CD8-positive, alpha-beta memory T cell (primary cell): ENCODE measurements around the gene TMEM31. TPM values are rescaled to one million over a fixed set of nuclear protein-coding genes. Genes with fewer than 3 reads are reported as not detected.

Experiments used
- CTCF ChIA-PET: fragments of 350-600 bp; sonication (Branson Sonifier 250); formaldehyde crosslinking; loops from one replicate; lab custom pipeline; 2021; ENCODE audit warnings: antibody characterized with exemption; lab: Charles Lee
- POLR2A ChIA-PET: fragments of 350-600 bp; sonication (Branson Sonifier 250); formaldehyde crosslinking; loops from one replicate; lab custom pipeline; 2021; ENCODE audit warnings: antibody characterized with exemption; lab: Charles Lee
- DNase-seq, 5 donors: peaks; one replicate each; pipeline versions ENCODE4 v3.0.0 to v3.0.0-alpha.2; 2020 to 2022; ENCODE audit warnings: mixed read lengths in 1 of 5
- H3K27ac ChIP-seq: one replicate; pipeline ENCODE4 v1.7.0; 2013; ENCODE audit warnings: low read depth, mild to moderate bottlenecking, low read length, moderate library complexity
- H3K27me3 ChIP-seq: 2 replicates; pipeline ENCODE4 v1.7.0; 2013; ENCODE audit warnings: low read length, mild to moderate bottlenecking; ENCODE audit not compliant: insufficient read depth, poor library complexity, severe bottlenecking
- H3K36me3 ChIP-seq: 2 replicates; pipeline ENCODE4 v1.7.0; 2013; ENCODE audit warnings: mild to moderate bottlenecking, low read length, moderate library complexity; ENCODE audit not compliant: insufficient read depth
- H3K4me1 ChIP-seq: 2 replicates; pipeline ENCODE4 v1.7.0; 2013; ENCODE audit warnings: mild to moderate bottlenecking, low read length, moderate library complexity; ENCODE audit not compliant: insufficient read depth
- H3K4me3 ChIP-seq: 2 replicates; pipeline ENCODE4 v1.7.0; 2013; ENCODE audit warnings: mild to moderate bottlenecking, low read length
- H3K9me3 ChIP-seq: 2 replicates; pipeline ENCODE4 v1.7.0; 2013; ENCODE audit warnings: mild to moderate bottlenecking, low read length
- H3K27ac Mint-ChIP-seq, 8 donors: one replicate each; pipeline ENCODE4 v1.8.0; 2020 to 2021; ENCODE audit warnings: mixed read lengths in 8 of 8, mild to moderate bottlenecking in 6 of 8, inconsistent platforms in 3 of 8, moderate library complexity in 3 of 8
- H3K27me3 Mint-ChIP-seq, 2 donors: one replicate each; pipeline ENCODE4 v1.8.0; 2020 to 2021; ENCODE audit warnings: mixed read lengths in 2 of 2, mild to moderate bottlenecking in 1 of 2, moderate library complexity in 1 of 2
- H3K36me3 Mint-ChIP-seq, 3 donors: one replicate each; pipeline ENCODE4 v1.8.0; 2020 to 2021; ENCODE audit warnings: mixed read lengths in 3 of 3, inconsistent platforms in 1 of 3, mild to moderate bottlenecking in 1 of 3
- H3K4me1 Mint-ChIP-seq, 3 donors: one replicate each; pipeline ENCODE4 v1.8.0; 2020 to 2021; ENCODE audit warnings: mixed read lengths in 3 of 3, inconsistent platforms in 1 of 3, mild to moderate bottlenecking in 1 of 3
- H3K4me3 Mint-ChIP-seq, 7 donors: one replicate each; pipeline ENCODE4 v1.8.0; 2020 to 2021; ENCODE audit warnings: mixed read lengths in 7 of 7, mild to moderate bottlenecking in 6 of 7, moderate library complexity in 4 of 7, inconsistent platforms in 2 of 7
- H3K9me3 Mint-ChIP-seq, 5 donors: one replicate each; pipeline ENCODE4 v1.8.0; 2020 to 2022; ENCODE audit warnings: mixed read lengths in 5 of 5, mild to moderate bottlenecking in 3 of 5, moderate library complexity in 2 of 5, inconsistent platforms in 1 of 5
- polyA plus RNA-seq: library from polyadenylated mRNA; unstranded; fragments of 300-500 nt; fragmentation: Illumina TruSeq; gene quantifications from one replicate; pipeline ENCODE4 v1.2.3, GENCODE V29; 2021
- total RNA-seq, 2 experiments: library from RNA; stranded (reverse); gene quantifications; one replicate each; pipeline ENCODE4 v1.2.3, GENCODE V29; 2021

The TMEM31 gene
- total and polyA plus RNA-seq, 3 experiments from 2014 or later, result not detected

GRCh38 chrX:103697687-103698086 is 13.0 kb upstream of the TMEM31 start:
- H3K4me3 Mint-ChIP-seq, result no peak overlapping the region
- H3K9me3 Mint-ChIP-seq, result no peaks in the 10 kb centered on the region
- Histone ChIP-seq H3K27ac (no peak overlapping the region), H3K27me3 (no peaks in the 10 kb centered on the region), H3K9me3 (no peaks in the 10 kb centered on the region), H3K4me1 (no peaks in the 10 kb centered on the region), H3K36me3 (no peaks in the 10 kb centered on the region), H3K4me3 (no peak overlapping the region)
- POLR2A ChIA-PET, result no interaction called here
- DNase-seq, result no peak
- H3K27ac Mint-ChIP-seq, result no peak overlapping the region
- peaks cover 4 to 15% of the 10 kb centered on the region in 2 donors for H3K27me3 Mint-ChIP-seq
- no peaks in the 10 kb centered on the region for H3K4me1 Mint-ChIP-seq
- CTCF ChIA-PET, result no interaction called here
- H3K36me3 Mint-ChIP-seq, result peaks cover 0 to 3% (median 0%) of the 10 kb centered on the region in 3 donors

- Histone ChIP-seq H3K27me3 (no peaks in the 10 kb centered on the region), H3K4me3 (no peak overlapping the region), H3K27ac (no peak overlapping the region), H3K4me1 (no peaks in the 10 kb centered on the region), H3K36me3 (no peaks in the 10 kb centered on the region), H3K9me3 (no peaks in the 10 kb centered on the region)
- Mint-ChIP-seq H3K36me3 (peaks cover 0 to 3% (median 0%) of the 10 kb centered on the region in 3 donors), H3K27me3 (peaks cover 6 to 15% of the 10 kb centered on the region in 2 donors), H3K9me3 (no peaks in the 10 kb centered on the region), H3K27ac (no peak overlapping the region), H3K4me1 (no peaks in the 10 kb centered on the region), H3K4me3 (no peak overlapping the region)
- no peak for DNase-seq
- ChIA-PET POLR2A (no interaction called here), CTCF (no interaction called here)
Observed at GRCh38 chrX:103699243-103699642, 11.5 kb upstream of the TMEM31 start.

- Mint-ChIP-seq H3K4me1 (no peaks in the 10 kb centered on the region), H3K27ac (no peak overlapping the region)
- CTCF ChIA-PET, result no interaction called here
Observed at GRCh38 chrX:103704863-103705262, 5.8 kb upstream of the TMEM31 start.

DNA sequence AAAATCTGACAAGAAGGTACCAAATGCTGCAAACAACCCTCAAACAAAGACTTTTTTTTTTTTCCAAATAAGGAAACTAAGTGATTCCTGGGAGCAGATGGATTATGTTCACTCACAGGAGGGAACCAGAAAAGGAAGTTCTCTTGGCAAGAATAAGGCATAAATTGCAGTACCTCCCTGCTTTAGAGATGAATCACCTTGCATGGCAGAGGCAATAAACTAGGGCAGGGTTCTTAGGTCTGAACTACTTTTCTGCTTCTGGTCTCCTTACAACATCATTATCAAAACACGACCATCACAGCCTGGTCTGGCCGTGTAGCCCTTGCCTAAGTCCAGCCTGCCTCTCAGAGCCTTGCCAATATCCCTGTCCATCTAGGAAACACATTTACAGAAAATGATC is 6.3 kb downstream of the TMEM31 start:
- no peaks in the 10 kb centered on the region for H3K27me3 ChIP-seq
- ChIA-PET CTCF (interaction anchor here (0.6 kb wide), 1 partner anchor 463 kb away, joined by 3 read pairs; no protein-coding TSS in a partner anchor), POLR2A (no interaction called here)
- Mint-ChIP-seq H3K27me3 (peaks cover 4 to 10% of the 10 kb centered on the region in 2 donors), H3K36me3 (no peaks in the 10 kb centered on the region), H3K27ac (no peak overlapping the region), H3K4me3 (no peak overlapping the region), H3K9me3 (no peaks in the 10 kb centered on the region), H3K4me1 (no peaks in the 10 kb centered on the region)
- no peaks in the 10 kb centered on the region for H3K9me3 ChIP-seq
- H3K4me1 ChIP-seq, result no peaks in the 10 kb centered on the region
- no peak for DNase-seq
- no peak overlapping the region for H3K4me3 ChIP-seq
- no peaks in the 10 kb centered on the region for H3K36me3 ChIP-seq
- no peak overlapping the region for H3K27ac ChIP-seq

More at GRCh38 chrX:103704863-103705262, 5.8 kb upstream of the TMEM31 start:
- H3K27me3 ChIP-seq, result no peaks in the 10 kb centered on the region
- no peak for DNase-seq
- no peak overlapping the region for H3K4me3 Mint-ChIP-seq
- H3K9me3 Mint-ChIP-seq, result no peaks in the 10 kb centered on the region
- H3K36me3 Mint-ChIP-seq, result no peaks in the 10 kb centered on the region
- H3K27me3 Mint-ChIP-seq, result peaks cover 7 to 8% of the 10 kb centered on the region in 2 donors
- H3K4me1 ChIP-seq, result no peaks in the 10 kb centered on the region
- H3K4me3 ChIP-seq, result no peak overlapping the region
- POLR2A ChIA-PET, result no interaction called here
- no peaks in the 10 kb centered on the region for H3K36me3 ChIP-seq
- H3K9me3 ChIP-seq, result no peaks in the 10 kb centered on the region
- H3K27ac ChIP-seq, result no peak overlapping the region

- H3K9me3 Mint-ChIP-seq, result no peaks in the 10 kb centered on the region
- no peaks in the 10 kb centered on the region for H3K4me1 Mint-ChIP-seq
- ChIA-PET POLR2A (no interaction called here), CTCF (no interaction called here)
- no peaks in the 10 kb centered on the region for H3K36me3 ChIP-seq
- DNase-seq, result no peak
- H3K27ac ChIP-seq, result no peak overlapping the region
- H3K4me3 Mint-ChIP-seq, result no peak overlapping the region
- H3K27ac Mint-ChIP-seq, result no peak overlapping the region
- no peak overlapping the region for H3K4me3 ChIP-seq
- no peaks in the 10 kb centered on the region for H3K4me1 ChIP-seq
- no peaks in the 10 kb centered on the region for H3K9me3 ChIP-seq
- no peaks in the 10 kb centered on the region for H3K27me3 ChIP-seq
- peaks cover 4 to 12% of the 10 kb centered on the region in 2 donors for H3K27me3 Mint-ChIP-seq
- H3K36me3 Mint-ChIP-seq, result no peaks in the 10 kb centered on the region
Observed at GRCh38 chrX:103718120-103718519, 7.4 kb downstream of the TMEM31 start.

GRCh38 chrX:103722505-103722904 is 11.8 kb downstream of the TMEM31 start:
- Histone ChIP-seq H3K4me3 (no peak overlapping the region), H3K36me3 (no peaks in the 10 kb centered on the region), H3K9me3 (no peaks in the 10 kb centered on the region), H3K27ac (no peak overlapping the region), H3K27me3 (no peaks in the 10 kb centered on the region), H3K4me1 (no peaks in the 10 kb centered on the region)
- no peaks in the 10 kb centered on the region for H3K36me3 Mint-ChIP-seq
- DNase-seq, result no peak
- H3K9me3 Mint-ChIP-seq, result no peaks in the 10 kb centered on the region
- CTCF ChIA-PET, result no interaction called here
- peaks cover 7 to 16% of the 10 kb centered on the region in 2 donors for H3K27me3 Mint-ChIP-seq
- no peaks in the 10 kb centered on the region for H3K4me1 Mint-ChIP-seq
- POLR2A ChIA-PET, result no interaction called here
- no peak overlapping the region for H3K4me3 Mint-ChIP-seq
- no peak overlapping the region for H3K27ac Mint-ChIP-seq

GRCh38 chrX:103726477-103726876 is 15.8 kb downstream of the TMEM31 start:
- Mint-ChIP-seq H3K36me3 (no peaks in the 10 kb centered on the region), H3K9me3 (no peaks in the 10 kb centered on the region), H3K4me1 (peaks cover 4 to 6% (median 6%) of the 10 kb centered on the region in 3 donors), H3K27me3 (peaks cover 12 to 24% of the 10 kb centered on the region in 2 donors), H3K27ac (no peak overlapping the region), H3K4me3 (no peak overlapping the region)
- DNase-seq, result no peak
- Histone ChIP-seq H3K27me3 (no peaks in the 10 kb centered on the region), H3K4me3 (no peak overlapping the region), H3K9me3 (no peaks in the 10 kb centered on the region), H3K4me1 (no peaks in the 10 kb centered on the region), H3K27ac (no peak overlapping the region), H3K36me3 (no peaks in the 10 kb centered on the region)
- ChIA-PET CTCF (interaction anchor here (0.9 kb wide), 1 partner anchor 13 kb away, joined by 3 read pairs; no protein-coding TSS in a partner anchor), POLR2A (no interaction called here)

DNA sequence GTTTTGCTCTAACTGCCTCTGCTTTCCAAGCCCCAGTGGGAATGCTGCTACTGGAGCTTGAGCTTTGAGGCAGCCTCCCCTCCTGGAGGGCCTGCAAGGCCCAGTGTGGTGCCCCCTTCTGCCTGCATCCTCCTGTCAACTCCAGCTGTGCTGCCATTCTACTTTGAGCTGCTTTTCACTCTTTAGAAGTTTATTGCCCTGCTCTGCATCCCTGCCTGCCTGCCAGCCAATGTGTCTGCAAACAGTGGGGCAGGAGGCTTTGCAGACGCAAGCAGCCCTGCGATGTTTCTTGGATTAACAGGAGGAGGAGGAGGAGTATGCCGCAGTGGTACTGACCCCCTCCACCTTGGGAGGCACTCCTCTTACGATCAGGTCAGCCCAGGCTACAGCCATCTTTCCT is 16.4 kb downstream of the TMEM31 start:
- Mint-ChIP-seq H3K9me3 (no peaks in the 10 kb centered on the region), H3K4me3 (no peak overlapping the region), H3K4me1 (peaks cover 4 to 6% (median 6%) of the 10 kb centered on the region in 3 donors), H3K27me3 (peaks cover 16 to 20% of the 10 kb centered on the region in 2 donors), H3K27ac (peak overlapping the region in 1 of 8 donors; percentile 26), H3K36me3 (no peaks in the 10 kb centered on the region)
- no peaks in the 10 kb centered on the region for H3K27me3 ChIP-seq
- no peak overlapping the region for H3K27ac ChIP-seq
- no peak for DNase-seq
- no peaks in the 10 kb centered on the region for H3K9me3 ChIP-seq
- H3K4me1 ChIP-seq, result no peaks in the 10 kb centered on the region
- H3K4me3 ChIP-seq, result no peak overlapping the region
- ChIA-PET CTCF (no interaction called here), POLR2A (no interaction called here)
- no peaks in the 10 kb centered on the region for H3K36me3 ChIP-seq
